ENCODE measurements around the gene RAB12.
"Not testable (repeated sequence)": the region's sequence is repeated elsewhere in the genome, so short reads cannot be mapped to it uniquely, and the experiment has no call there.

Gene RAB12

GRCh38 chr18:8647359-8647758 lies 38.1 kb downstream of the RAB12 start:
- H3K4me3 ChIP-seq (ENCODE audit: extremely low read depth, insufficient read depth, low read length, poor library complexity, severe bottlenecking); H3K9me3 ChIP-seq (ENCODE audit: control insufficient read depth, low read length); H3K27ac ChIP-seq (ENCODE audit: low read depth, low read length, severe bottlenecking); H3K36me3 ChIP-seq (ENCODE audit: control insufficient read depth, insufficient read depth, low read length); H3K4me1 ChIP-seq (ENCODE audit: control insufficient read depth, insufficient read depth, low read length, poor library complexity, severe bottlenecking): not testable (repeated sequence)
- WGBS, 2 experiments (ENCODE audit: insufficient coverage in 2 of 2), result 80 to 86% methylated on average over 3 of the region's 3 CpGs

DNA sequence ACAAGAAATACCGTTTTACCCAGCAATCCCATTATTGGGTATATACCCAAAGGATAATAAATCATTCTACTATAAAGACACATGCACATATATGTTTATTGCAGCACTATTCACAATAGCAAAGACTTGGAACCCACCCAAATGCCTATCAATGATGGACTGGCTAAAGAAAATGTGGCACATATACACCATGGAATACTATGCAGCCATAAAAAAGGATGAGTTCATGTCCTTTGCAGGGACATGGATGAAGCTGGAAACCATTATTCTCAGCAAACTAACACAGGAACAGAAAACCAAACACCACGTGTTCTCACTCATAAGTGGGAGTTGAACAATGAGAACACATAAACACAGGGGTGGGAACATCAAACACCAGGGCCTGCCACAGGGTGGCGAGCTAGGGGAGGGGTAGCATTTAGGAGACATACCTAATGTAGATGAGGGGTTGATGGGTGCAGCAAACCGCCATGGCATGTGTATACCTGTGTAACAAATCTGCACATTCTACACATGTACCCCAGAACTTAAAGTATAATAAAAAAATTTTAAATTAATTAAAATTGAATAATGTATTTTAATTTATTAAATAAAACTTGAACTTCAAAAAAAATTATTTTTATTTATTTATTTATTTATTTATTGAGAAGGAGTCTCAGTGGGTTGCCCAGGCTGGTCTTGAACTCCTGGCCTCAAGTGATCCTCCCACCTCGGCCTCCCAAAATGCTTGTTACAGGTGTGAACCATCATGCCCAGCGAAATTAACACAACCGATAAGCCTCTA lies 42.4 kb downstream of the RAB12 start:
- WGBS, 2 experiments (ENCODE audit: insufficient coverage in 2 of 2), result 100% methylated on average over 1 of the region's 7 CpGs; no CpG with 5 or more reads in 1 of the 2 experiments
- not testable (repeated sequence) for H3K27ac ChIP-seq (ENCODE audit: low read depth, low read length, severe bottlenecking); H3K4me3 ChIP-seq (ENCODE audit: extremely low read depth, insufficient read depth, low read length, poor library complexity, severe bottlenecking); H3K9me3 ChIP-seq (ENCODE audit: control insufficient read depth, low read length); H3K36me3 ChIP-seq (ENCODE audit: control insufficient read depth, insufficient read depth, low read length); H3K4me1 ChIP-seq (ENCODE audit: control insufficient read depth, insufficient read depth, low read length, poor library complexity, severe bottlenecking)

GRCh38 chr18:8654503-8655451 lies 45.5 kb downstream of the RAB12 start:
- H3K4me1 ChIP-seq (ENCODE audit: control insufficient read depth, insufficient read depth, low read length, poor library complexity, severe bottlenecking), result no peaks in the 10 kb centered on the region
- H3K27ac ChIP-seq (ENCODE audit: low read depth, low read length, severe bottlenecking), result no peak overlapping the region
- no peaks in the 10 kb centered on the region for H3K9me3 ChIP-seq (ENCODE audit: control insufficient read depth, low read length)
- no peak overlapping the region for H3K4me3 ChIP-seq (ENCODE audit: extremely low read depth, insufficient read depth, low read length, poor library complexity, severe bottlenecking)
- WGBS, 2 experiments (ENCODE audit: insufficient coverage in 2 of 2), result 60 to 90% methylated on average over 2 to 3 of the region's 7 CpGs
- H3K36me3 ChIP-seq (ENCODE audit: control insufficient read depth, insufficient read depth, low read length), result no peaks in the 10 kb centered on the region

- 93 to 98% methylated on average over 5 to 6 of the region's 6 CpGs for WGBS, 2 experiments (ENCODE audit: insufficient coverage in 2 of 2)
- Histone ChIP-seq H3K27ac (ENCODE audit: low read depth, low read length, severe bottlenecking) (no peak overlapping the region), H3K4me1 (ENCODE audit: control insufficient read depth, insufficient read depth, low read length, poor library complexity, severe bottlenecking) (no peaks in the 10 kb centered on the region), H3K9me3 (ENCODE audit: control insufficient read depth, low read length) (no peaks in the 10 kb centered on the region), H3K4me3 (ENCODE audit: extremely low read depth, insufficient read depth, low read length, poor library complexity, severe bottlenecking) (no peak overlapping the region), H3K36me3 (ENCODE audit: control insufficient read depth, insufficient read depth, low read length) (no peaks in the 10 kb centered on the region)
These were observed 47.0 kb downstream of the RAB12 start for GRCh38 chr18:8656232-8656631.

DNA sequence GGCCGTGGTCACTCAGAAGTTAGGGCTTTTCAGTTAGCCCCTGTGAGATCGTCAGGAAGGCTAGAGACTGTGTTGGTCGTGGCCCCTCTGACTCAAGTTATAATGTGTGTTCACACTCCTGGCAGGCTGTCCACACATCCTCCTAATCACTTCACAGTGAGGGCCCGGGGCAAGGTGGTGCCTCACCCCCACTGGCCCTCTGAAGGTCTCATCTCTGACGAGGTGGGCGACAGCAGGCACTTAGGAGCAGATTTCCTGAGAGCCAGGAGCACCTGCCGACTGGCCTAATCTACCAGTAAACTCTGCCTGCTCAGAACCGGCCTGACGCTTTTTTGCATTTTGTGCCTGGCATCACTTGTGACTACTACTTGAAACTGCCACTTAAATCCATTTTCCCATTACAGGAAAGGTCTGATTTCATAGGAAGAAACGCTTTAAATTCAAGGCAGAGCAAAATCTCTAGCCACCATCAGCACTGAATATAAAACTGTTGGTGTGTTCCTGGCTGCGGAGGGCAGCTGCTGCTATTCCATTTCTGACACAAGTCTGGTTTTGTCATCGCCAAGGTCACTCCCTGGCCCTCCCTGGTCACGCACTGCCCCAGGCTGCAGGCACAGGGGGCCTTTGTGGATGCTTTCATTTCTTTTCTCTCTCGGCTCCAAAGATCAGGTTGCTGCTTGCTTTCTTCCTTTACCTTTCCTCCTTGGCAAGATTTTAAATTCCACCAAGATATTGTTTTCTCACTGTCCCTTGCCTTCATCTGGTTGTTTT lies 48.0 kb downstream of the RAB12 start:
- no peak overlapping the region for H3K27ac ChIP-seq (ENCODE audit: low read depth, low read length, severe bottlenecking)
- H3K4me3 ChIP-seq (ENCODE audit: extremely low read depth, insufficient read depth, low read length, poor library complexity, severe bottlenecking), result no peak overlapping the region
- H3K36me3 ChIP-seq (ENCODE audit: control insufficient read depth, insufficient read depth, low read length), result no peaks in the 10 kb centered on the region
- peaks cover 5% of the 10 kb centered on the region for H3K4me1 ChIP-seq (ENCODE audit: control insufficient read depth, insufficient read depth, low read length, poor library complexity, severe bottlenecking)
- WGBS, 2 experiments (ENCODE audit: insufficient coverage in 2 of 2), result 77 to 86% methylated on average over 12 to 13 of the region's 14 CpGs
- no peaks in the 10 kb centered on the region for H3K9me3 ChIP-seq (ENCODE audit: control insufficient read depth, low read length)

GRCh38 chr18:8657873-8658470 lies 48.7 kb downstream of the RAB12 start:
- Histone ChIP-seq H3K4me1 (ENCODE audit: control insufficient read depth, insufficient read depth, low read length, poor library complexity, severe bottlenecking) (peaks cover 5% of the 10 kb centered on the region), H3K4me3 (ENCODE audit: extremely low read depth, insufficient read depth, low read length, poor library complexity, severe bottlenecking) (no peak overlapping the region), H3K9me3 (ENCODE audit: control insufficient read depth, low read length) (no peaks in the 10 kb centered on the region), H3K27ac (ENCODE audit: low read depth, low read length, severe bottlenecking) (no peak overlapping the region), H3K36me3 (ENCODE audit: control insufficient read depth, insufficient read depth, low read length) (no peaks in the 10 kb centered on the region)
- WGBS, 2 experiments (ENCODE audit: insufficient coverage in 2 of 2), result 80 to 82% methylated on average over 13 to 14 of the region's 14 CpGs

- Histone ChIP-seq H3K36me3 (ENCODE audit: control insufficient read depth, insufficient read depth, low read length) (no peaks in the 10 kb centered on the region), H3K27ac (ENCODE audit: low read depth, low read length, severe bottlenecking) (no peak overlapping the region), H3K4me3 (ENCODE audit: extremely low read depth, insufficient read depth, low read length, poor library complexity, severe bottlenecking) (no peak overlapping the region), H3K9me3 (ENCODE audit: control insufficient read depth, low read length) (no peaks in the 10 kb centered on the region), H3K4me1 (ENCODE audit: control insufficient read depth, insufficient read depth, low read length, poor library complexity, severe bottlenecking) (peaks cover 5% of the 10 kb centered on the region)
- WGBS, 2 experiments (ENCODE audit: insufficient coverage in 2 of 2), result 94 to 96% methylated on average over 20 to 24 of the region's 31 CpGs
These were observed 49.7 kb downstream of the RAB12 start for GRCh38 chr18:8658858-8659485.

- H3K4me3 ChIP-seq (ENCODE audit: extremely low read depth, insufficient read depth, low read length, poor library complexity, severe bottlenecking), result no peak overlapping the region
- H3K4me1 ChIP-seq (ENCODE audit: control insufficient read depth, insufficient read depth, low read length, poor library complexity, severe bottlenecking), result peaks cover 5% of the 10 kb centered on the region
- no peaks in the 10 kb centered on the region for H3K9me3 ChIP-seq (ENCODE audit: control insufficient read depth, low read length)
- no peaks in the 10 kb centered on the region for H3K36me3 ChIP-seq (ENCODE audit: control insufficient read depth, insufficient read depth, low read length)
- 91 to 92% methylated on average over 29 to 36 of the region's 36 CpGs for WGBS, 2 experiments (ENCODE audit: insufficient coverage in 2 of 2)
- no peak overlapping the region for H3K27ac ChIP-seq (ENCODE audit: low read depth, low read length, severe bottlenecking)
These were observed 50.5 kb downstream of the RAB12 start for GRCh38 chr18:8659609-8660242.

DNA sequence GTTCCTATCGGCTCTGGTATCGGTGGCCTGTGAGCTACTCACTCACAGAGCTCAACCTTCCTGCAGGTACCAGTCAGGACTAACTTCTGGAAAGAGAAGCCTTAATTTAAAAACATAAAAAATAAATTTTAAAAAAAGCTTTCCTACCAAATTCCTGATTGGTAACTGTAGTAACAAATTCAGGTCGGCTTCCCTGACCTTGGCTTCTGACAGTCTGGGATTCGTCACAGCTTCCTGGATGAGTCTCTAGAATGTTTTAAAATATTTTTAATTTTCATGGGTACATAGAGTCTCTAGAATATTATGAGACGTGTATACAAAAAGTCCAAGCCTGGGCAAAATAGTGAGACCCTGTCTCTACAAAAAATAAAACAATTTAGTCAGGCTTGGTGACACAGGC lies 51.1 kb downstream of the RAB12 start:
- Histone ChIP-seq H3K36me3 (ENCODE audit: control insufficient read depth, insufficient read depth, low read length) (no peaks in the 10 kb centered on the region), H3K4me1 (ENCODE audit: control insufficient read depth, insufficient read depth, low read length, poor library complexity, severe bottlenecking) (peaks cover 5% of the 10 kb centered on the region), H3K27ac (ENCODE audit: low read depth, low read length, severe bottlenecking) (no peak overlapping the region), H3K9me3 (ENCODE audit: control insufficient read depth, low read length) (no peaks in the 10 kb centered on the region), H3K4me3 (ENCODE audit: extremely low read depth, insufficient read depth, low read length, poor library complexity, severe bottlenecking) (no peak overlapping the region)
- WGBS, 2 experiments (ENCODE audit: insufficient coverage in 2 of 2), result 100% methylated on average over 1 of the region's 5 CpGs

Data from mesodermal cell (in vitro differentiated cells).